ENCODE results near the gene SLC15A5. TPM values are rescaled to one million over a fixed set of nuclear protein-coding genes. Genes with fewer than 3 reads are reported as not detected.

Gene SLC15A5
- not detected for polyA plus RNA-seq
- long read RNA-seq, donor 1 = 0 reads
- long read RNA-seq, donor 2 = 0 reads
- long read RNA-seq, donor 3 = 0 reads
- long read RNA-seq, donor 4 = 0 reads
- long read RNA-seq, donor 5 = 0 reads
- long read RNA-seq, donor 6 = 0 reads
- long read RNA-seq, donor 7 = 0 reads
- long read RNA-seq, donor 8 = 0 reads
- long read RNA-seq, donor 9 = 0 reads
- long read RNA-seq, donor 10 = 0 reads

DNA sequence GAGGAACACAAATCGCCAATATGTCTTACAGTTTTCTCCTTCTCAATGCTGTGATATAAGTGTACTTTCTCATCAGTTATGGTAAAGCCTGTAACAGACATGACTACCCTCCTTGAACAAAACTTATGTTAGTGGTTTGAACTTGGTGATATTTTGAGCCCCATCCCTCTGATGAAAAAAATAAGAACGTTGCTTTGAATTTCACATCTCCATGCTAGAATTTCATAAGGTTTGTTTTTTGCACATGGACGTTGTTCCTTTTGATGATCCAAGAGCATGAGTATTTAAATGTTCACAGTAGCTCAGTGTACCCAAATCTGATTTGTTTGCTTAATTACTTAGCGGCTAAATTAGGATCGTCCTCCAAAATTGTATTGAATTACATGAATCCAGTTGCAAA lies at the start of gene SLC15A5:
TSS of gene SLC15A5 (minus strand) at position 101 of the 400 bp plus-strand sequence. CDS start at position 101, 0 bp downstream.
- DNase-seq = no peak
- peaks cover 0 to 2% (median 0%) of the 10 kb centered on the region in 3 donors for H3K4me1 ChIP-seq (ENCODE audit: control insufficient read depth in 3 of 3, insufficient read depth in 2 of 3, low read depth in 1 of 3, low read length in 2 of 3)
- WGBS, 3 donors = 82 to 85% (median 83%) methylated on average over 5 of the region's 5 CpGs
- H3K4me3 ChIP-seq (ENCODE audit: low read depth in 1 of 3, low read length in 3 of 3) = no peak within 1 kb of the TSS
- no peaks in the 10 kb centered on the region for H3K36me3 ChIP-seq (ENCODE audit: control insufficient read depth in 3 of 3, insufficient read depth in 2 of 3, low read depth in 1 of 3, low read length in 3 of 3)
- no peak for FAIRE-seq
- no peaks in the 10 kb centered on the region for H3K27me3 ChIP-seq (ENCODE audit: control insufficient read depth in 3 of 3, insufficient read depth in 3 of 3, low read length in 3 of 3)
- no peak within 1 kb of the TSS for H3K27ac ChIP-seq (ENCODE audit: low read depth in 1 of 3, low read length in 2 of 3)
- no peaks in the 10 kb centered on the region for H3K9me3 ChIP-seq (ENCODE audit: control insufficient read depth in 2 of 2, insufficient read depth in 1 of 2, low read depth in 1 of 2, low read length in 1 of 2)

GRCh38 chr12:16325426-16325825 lies 47.9 kb upstream of the SLC15A5 start:
- FAIRE-seq = no peak
- no peak overlapping the region for H3K4me3 ChIP-seq (ENCODE audit: low read depth in 1 of 3, low read length in 3 of 3)

DNA sequence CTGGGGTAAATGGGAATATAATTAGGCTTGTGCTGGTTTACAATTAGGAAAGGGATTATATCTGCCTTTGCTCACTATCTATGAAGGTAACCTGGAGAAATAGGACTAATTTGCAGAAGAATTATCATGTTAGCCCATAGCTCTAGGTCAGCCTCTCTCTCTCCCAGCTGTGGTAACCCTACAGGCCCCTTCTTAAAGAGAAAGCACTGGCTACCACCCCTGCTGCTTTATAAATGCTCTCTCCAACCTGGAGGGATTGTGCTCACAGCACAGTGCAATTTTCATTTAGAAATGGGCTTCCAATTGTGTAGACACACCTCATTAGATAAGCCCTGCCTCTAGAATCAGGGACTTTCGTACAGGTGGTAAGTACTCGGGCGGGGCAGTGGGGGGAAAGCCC lies 47.3 kb upstream of the SLC15A5 start:
- 11 to 60% (median 37%) methylated on average over 3 of the region's 3 CpGs for WGBS, 3 donors
- FAIRE-seq (no peak), DNase-seq (peak in 1 of 2 donors; percentile 9)
- Histone ChIP-seq H3K36me3 (ENCODE audit: control insufficient read depth in 3 of 3, insufficient read depth in 2 of 3, low read depth in 1 of 3, low read length in 3 of 3) (peaks cover 0 to 2% (median 0%) of the 10 kb centered on the region in 3 donors), H3K4me1 (ENCODE audit: control insufficient read depth in 3 of 3, insufficient read depth in 2 of 3, low read depth in 1 of 3, low read length in 2 of 3) (peaks cover 0 to 12% (median 1%) of the 10 kb centered on the region in 3 donors), H3K27ac (ENCODE audit: low read depth in 1 of 3, low read length in 2 of 3) (peak overlapping the region in 1 of 3 donors; percentile 54), H3K4me3 (ENCODE audit: low read depth in 1 of 3, low read length in 3 of 3) (no peak overlapping the region), H3K27me3 (ENCODE audit: control insufficient read depth in 3 of 3, insufficient read depth in 3 of 3, low read length in 3 of 3) (no peaks in the 10 kb centered on the region), H3K9me3 (ENCODE audit: control insufficient read depth in 2 of 2, insufficient read depth in 1 of 2, low read depth in 1 of 2, low read length in 1 of 2) (peaks cover 0 to 9% of the 10 kb centered on the region in 2 donors)

More at GRCh38 chr12:16325426-16325825, 47.9 kb upstream of the SLC15A5 start:
- H3K36me3 ChIP-seq (ENCODE audit: control insufficient read depth in 3 of 3, insufficient read depth in 2 of 3, low read depth in 1 of 3, low read length in 3 of 3) = peaks cover 0 to 2% (median 0%) of the 10 kb centered on the region in 3 donors
- WGBS, 3 donors = 7 to 24% (median 12%) methylated on average over 3 of the region's 3 CpGs
- H3K4me1 ChIP-seq (ENCODE audit: control insufficient read depth in 3 of 3, insufficient read depth in 2 of 3, low read depth in 1 of 3, low read length in 2 of 3) = peaks cover 0 to 12% (median 1%) of the 10 kb centered on the region in 3 donors
- no peaks in the 10 kb centered on the region for H3K27me3 ChIP-seq (ENCODE audit: control insufficient read depth in 3 of 3, insufficient read depth in 3 of 3, low read length in 3 of 3)
- H3K9me3 ChIP-seq (ENCODE audit: control insufficient read depth in 2 of 2, insufficient read depth in 1 of 2, low read depth in 1 of 2, low read length in 1 of 2) = peaks cover 0 to 7% of the 10 kb centered on the region in 2 donors
- H3K27ac ChIP-seq (ENCODE audit: low read depth in 1 of 3, low read length in 2 of 3) = no peak overlapping the region
- DNase-seq = peak; percentile 22 to 55

DNA sequence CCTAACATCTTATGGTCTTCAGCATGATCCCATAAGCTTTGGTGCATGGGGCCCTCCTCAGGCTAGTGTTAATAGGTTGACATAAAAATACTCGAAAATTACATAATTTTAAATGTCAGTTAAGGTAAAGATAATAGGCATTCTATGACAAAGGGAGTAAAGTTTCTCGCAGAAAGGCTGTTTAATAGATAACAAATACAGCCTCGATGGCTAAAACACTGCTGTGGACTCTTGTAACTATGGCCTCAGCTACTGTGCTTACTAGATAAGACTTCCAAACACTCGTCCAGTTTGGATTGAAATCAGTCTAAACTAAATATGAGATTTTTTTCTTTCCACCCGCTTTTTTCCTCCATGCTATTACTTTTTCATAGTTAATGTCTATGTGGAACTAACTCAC lies 46.8 kb upstream of the SLC15A5 start:
- DNase-seq = peak; percentile 38 to 63
- Histone ChIP-seq H3K4me3 (ENCODE audit: low read depth in 1 of 3, low read length in 3 of 3) (no peak overlapping the region), H3K27me3 (ENCODE audit: control insufficient read depth in 3 of 3, insufficient read depth in 3 of 3, low read length in 3 of 3) (no peaks in the 10 kb centered on the region), H3K9me3 (ENCODE audit: control insufficient read depth in 2 of 2, insufficient read depth in 1 of 2, low read depth in 1 of 2, low read length in 1 of 2) (peaks cover 0 to 10% of the 10 kb centered on the region in 2 donors), H3K36me3 (ENCODE audit: control insufficient read depth in 3 of 3, insufficient read depth in 2 of 3, low read depth in 1 of 3, low read length in 3 of 3) (peaks cover 0 to 2% (median 0%) of the 10 kb centered on the region in 3 donors), H3K27ac (ENCODE audit: low read depth in 1 of 3, low read length in 2 of 3) (peak overlapping the region in 1 of 3 donors; percentile 54), H3K4me1 (ENCODE audit: control insufficient read depth in 3 of 3, insufficient read depth in 2 of 3, low read depth in 1 of 3, low read length in 2 of 3) (peaks cover 0 to 12% (median 1%) of the 10 kb centered on the region in 3 donors)
- WGBS, 3 donors = 17 to 52% (median 21%) methylated on average over 5 of the region's 5 CpGs
- FAIRE-seq = no peak

DNA sequence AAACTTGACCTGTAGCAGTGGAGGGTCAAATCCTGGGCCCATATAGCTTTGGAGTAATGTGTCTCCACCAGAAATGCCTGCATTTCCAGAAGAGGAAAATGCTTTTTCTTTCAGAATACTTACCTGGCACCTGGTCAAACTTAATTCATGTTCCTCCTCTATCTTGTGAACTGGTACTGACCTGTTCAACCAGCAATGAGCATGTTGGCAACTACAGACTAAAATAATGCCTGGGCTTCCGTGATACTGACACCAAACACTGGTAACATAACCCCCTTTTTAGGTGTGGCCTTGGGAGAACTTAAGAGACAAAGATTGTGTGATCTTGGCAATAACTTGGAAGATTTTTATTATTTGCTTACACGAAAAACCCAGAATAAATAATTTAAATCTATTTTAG lies 46.2 kb upstream of the SLC15A5 start:
- DNase-seq = no peak

GRCh38 chr12:16323010-16323409 lies 45.5 kb upstream of the SLC15A5 start:
- WGBS, 3 donors = 76 to 93% (median 88%) methylated on average over 1 of the region's 1 CpG
- Histone ChIP-seq H3K9me3 (ENCODE audit: control insufficient read depth in 2 of 2, insufficient read depth in 1 of 2, low read depth in 1 of 2, low read length in 1 of 2) (peaks cover 0 to 5% of the 10 kb centered on the region in 2 donors), H3K36me3 (ENCODE audit: control insufficient read depth in 3 of 3, insufficient read depth in 2 of 3, low read depth in 1 of 3, low read length in 3 of 3) (peaks cover 0 to under 1% (median 0%) of the 10 kb centered on the region in 3 donors), H3K27ac (ENCODE audit: low read depth in 1 of 3, low read length in 2 of 3) (no peak overlapping the region), H3K4me1 (ENCODE audit: control insufficient read depth in 3 of 3, insufficient read depth in 2 of 3, low read depth in 1 of 3, low read length in 2 of 3) (peaks cover 0 to 12% (median 1%) of the 10 kb centered on the region in 3 donors), H3K27me3 (ENCODE audit: control insufficient read depth in 3 of 3, insufficient read depth in 3 of 3, low read length in 3 of 3) (no peaks in the 10 kb centered on the region), H3K4me3 (ENCODE audit: low read depth in 1 of 3, low read length in 3 of 3) (no peak overlapping the region)
- FAIRE-seq (no peak), DNase-seq (no peak)

More for the DNA sequence above, 46.2 kb upstream of the SLC15A5 start:
- Histone ChIP-seq H3K4me1 (ENCODE audit: control insufficient read depth in 3 of 3, insufficient read depth in 2 of 3, low read depth in 1 of 3, low read length in 2 of 3) (peaks cover 0 to 12% (median 1%) of the 10 kb centered on the region in 3 donors), H3K4me3 (ENCODE audit: low read depth in 1 of 3, low read length in 3 of 3) (no peak overlapping the region), H3K27ac (ENCODE audit: low read depth in 1 of 3, low read length in 2 of 3) (no peak overlapping the region), H3K9me3 (ENCODE audit: control insufficient read depth in 2 of 2, insufficient read depth in 1 of 2, low read depth in 1 of 2, low read length in 1 of 2) (peaks cover 0 to 10% of the 10 kb centered on the region in 2 donors), H3K36me3 (ENCODE audit: control insufficient read depth in 3 of 3, insufficient read depth in 2 of 3, low read depth in 1 of 3, low read length in 3 of 3) (peaks cover 0 to 2% (median 0%) of the 10 kb centered on the region in 3 donors), H3K27me3 (ENCODE audit: control insufficient read depth in 3 of 3, insufficient read depth in 3 of 3, low read length in 3 of 3) (no peaks in the 10 kb centered on the region)
- 41 to 61% (median 46%) methylated on average over 2 of the region's 2 CpGs for WGBS, 3 donors
- no peak for FAIRE-seq

DNA sequence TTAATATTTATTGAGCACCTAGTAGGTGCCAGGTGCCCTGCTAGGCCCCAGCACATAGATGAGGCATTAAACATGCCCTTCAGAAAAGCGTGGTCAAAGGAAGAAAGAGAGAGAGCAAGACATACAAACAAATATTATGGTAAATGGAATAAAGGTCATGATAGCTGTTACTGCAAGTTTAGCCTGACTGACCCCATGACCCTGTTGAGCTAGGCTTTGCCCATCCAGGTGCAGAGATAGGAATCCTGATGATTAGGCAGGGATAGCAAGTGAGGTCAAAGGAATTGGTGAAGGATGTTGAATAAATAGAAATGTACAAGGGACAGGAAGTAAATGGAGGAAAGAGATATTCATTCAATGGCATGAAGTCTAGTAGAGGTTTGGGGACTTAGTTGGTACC lies 33.4 kb upstream of the SLC15A5 start:
- Histone ChIP-seq H3K27ac (ENCODE audit: low read depth in 1 of 3, low read length in 2 of 3) (no peak overlapping the region), H3K36me3 (ENCODE audit: control insufficient read depth in 3 of 3, insufficient read depth in 2 of 3, low read depth in 1 of 3, low read length in 3 of 3) (no peaks in the 10 kb centered on the region), H3K27me3 (ENCODE audit: control insufficient read depth in 3 of 3, insufficient read depth in 3 of 3, low read length in 3 of 3) (no peaks in the 10 kb centered on the region), H3K9me3 (ENCODE audit: control insufficient read depth in 2 of 2, insufficient read depth in 1 of 2, low read depth in 1 of 2, low read length in 1 of 2) (peaks cover 0 to 2% of the 10 kb centered on the region in 2 donors), H3K4me1 (ENCODE audit: control insufficient read depth in 3 of 3, insufficient read depth in 2 of 3, low read depth in 1 of 3, low read length in 2 of 3) (no peaks in the 10 kb centered on the region), H3K4me3 (ENCODE audit: low read depth in 1 of 3, low read length in 3 of 3) (no peak overlapping the region)
- 54 to 59% (median 59%) methylated on average over 1 of the region's 1 CpG for WGBS, 3 donors
- DNase-seq = no peak
- no peak for FAIRE-seq

DNA sequence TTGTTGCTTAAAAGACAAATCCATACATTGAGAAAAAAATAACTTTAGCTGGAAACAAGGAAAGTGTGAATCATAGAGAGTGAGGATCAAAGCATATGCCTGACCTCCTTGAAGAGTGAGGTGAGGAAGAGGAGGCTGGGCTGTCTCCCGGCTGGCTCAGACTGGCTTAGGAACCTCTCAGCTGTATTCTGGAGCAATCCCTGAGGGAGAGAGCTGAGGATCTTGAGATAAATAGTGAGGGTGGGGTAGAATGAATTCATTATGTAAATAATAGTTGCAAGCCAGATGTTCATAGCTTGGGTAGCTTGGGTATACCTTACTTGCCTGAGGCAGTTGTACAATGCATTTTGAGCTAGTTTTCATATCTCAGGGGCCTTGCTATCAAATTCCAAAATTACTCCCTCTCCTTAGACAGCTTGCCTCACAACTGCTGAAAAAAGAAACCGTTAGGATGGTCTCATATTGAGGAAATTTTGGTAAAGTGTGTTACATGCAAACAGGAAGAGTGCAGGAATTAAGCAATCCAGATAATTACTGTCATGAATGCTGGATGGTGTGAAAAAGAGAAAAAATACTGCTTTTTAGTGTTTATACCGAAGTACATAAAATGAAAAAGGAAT lies 30.5 kb upstream of the SLC15A5 start:
- FAIRE-seq = no peak
- WGBS, 3 donors = 67 to 82% (median 74%) methylated on average over 3 of the region's 3 CpGs

More for the DNA sequence above, 30.5 kb upstream of the SLC15A5 start:
- H3K4me1 ChIP-seq (ENCODE audit: control insufficient read depth in 3 of 3, insufficient read depth in 2 of 3, low read depth in 1 of 3, low read length in 2 of 3) = no peaks in the 10 kb centered on the region
- no peak overlapping the region for H3K4me3 ChIP-seq (ENCODE audit: low read depth in 1 of 3, low read length in 3 of 3)
- no peak overlapping the region for H3K27ac ChIP-seq (ENCODE audit: low read depth in 1 of 3, low read length in 2 of 3)
- no peaks in the 10 kb centered on the region for H3K36me3 ChIP-seq (ENCODE audit: control insufficient read depth in 3 of 3, insufficient read depth in 2 of 3, low read depth in 1 of 3, low read length in 3 of 3)
- no peaks in the 10 kb centered on the region for H3K27me3 ChIP-seq (ENCODE audit: control insufficient read depth in 3 of 3, insufficient read depth in 3 of 3, low read length in 3 of 3)
- no peak for DNase-seq
- peaks cover 0 to 2% of the 10 kb centered on the region in 2 donors for H3K9me3 ChIP-seq (ENCODE audit: control insufficient read depth in 2 of 2, insufficient read depth in 1 of 2, low read depth in 1 of 2, low read length in 1 of 2)
